ENCODE results near the gene LECT2. TPM values are rescaled to one million over a fixed set of nuclear protein-coding genes. Genes with fewer than 3 reads are reported as not detected.

Gene LECT2
- total and polyA plus RNA-seq, 2 experiments from 2014 or later: 0.45 TPM; not detected in 1

DNA sequence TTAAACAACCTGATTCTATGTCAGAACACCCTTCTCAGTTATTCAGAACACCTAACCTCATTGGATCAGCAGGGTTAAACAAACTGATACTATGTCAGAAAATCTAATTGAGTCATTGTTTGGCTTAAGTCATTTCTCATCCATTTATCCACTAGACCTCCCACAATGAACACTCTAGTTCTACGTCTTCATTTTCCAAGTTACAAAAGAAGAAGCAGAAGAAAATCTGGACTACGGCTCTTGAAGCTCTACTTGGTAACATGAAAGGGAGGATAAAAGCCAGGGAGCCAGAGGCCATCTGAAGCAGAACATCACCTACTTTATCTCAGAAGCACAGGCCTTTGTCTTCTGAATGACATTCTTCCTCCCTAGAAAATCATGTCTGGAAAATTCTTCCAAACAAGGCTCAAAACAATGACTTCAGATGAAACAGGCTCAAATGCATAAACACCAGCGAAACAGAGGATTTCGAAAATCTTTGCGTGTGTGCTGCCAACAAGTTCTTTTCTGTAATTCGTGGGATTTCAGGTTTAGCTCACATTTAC lies 38.6 kb upstream of the LECT2 start:
- H3K4me3 Mint-ChIP-seq: no peak overlapping the region
- no peaks in the 10 kb centered on the region; the same call in 2 of the 3 replicates for H3K9me3 Mint-ChIP-seq
- H3K27me3 Mint-ChIP-seq (ENCODE audit: insufficient read depth, low read depth, poor library complexity): peaks cover 1% of the 10 kb centered on the region
- no peak for ATAC-seq
- Histone ChIP-seq H3K4me3 (no peak overlapping the region), H3F3A (replicated peaks; ENCODE audit: low read depth) (no peaks in the 10 kb centered on the region), H2AFZ (peak overlapping the region; percentile 52; the same call in 1 of the 2 replicates), H3K36me3 (ENCODE audit: insufficient read depth) (no peaks in the 10 kb centered on the region), H4K20me1 (replicated peaks; ENCODE audit: insufficient read depth) (0 out of 2 replicates have a peak, but pooled peaks cover 3% of the 10 kb centered on the region), H3K27ac (ENCODE audit: low read depth) (no peak overlapping the region), H3K4me1 (ENCODE audit: insufficient read depth) (no peaks in the 10 kb centered on the region), H3K9me2 (ENCODE audit: insufficient read depth) (no peaks in the 10 kb centered on the region), H3K27me3 (ENCODE audit: insufficient read depth) (no peaks in the 10 kb centered on the region), H3K79me2 (replicated peaks; ENCODE audit: insufficient read depth) (no peaks in the 10 kb centered on the region), H3K4me2 (no peak overlapping the region)
- TF ChIP-seq ZNF331 (CRISPR knock-in tag; IDR thresholded peaks at IDR 0.05; ENCODE audit: low read depth) (no peak), STAT1 (IDR thresholded peaks at IDR 0.05; ENCODE audit: unreplicated experiment) (no peak), EZH2 (IDR thresholded peaks at IDR 0.05; ENCODE audit: low read depth, unreplicated experiment) (no peak), NANOG (IDR thresholded peaks at IDR 0.05; ENCODE audit: borderline replicate concordance) (no peak), JUNB (IDR thresholded peaks at IDR 0.05; ENCODE audit: unreplicated experiment) (no peak), EZH2phosphoT487 (IDR thresholded peaks at IDR 0.05; ENCODE audit: unreplicated experiment) (no peak), ZNF114 (CRISPR knock-in tag; IDR thresholded peaks at IDR 0.05) (no peak), CREB1 (CRISPR knock-in tag; IDR thresholded peaks at IDR 0.05; ENCODE audit: low read depth) (no peak), POLR2AphosphoS5 (IDR thresholded peaks at IDR 0.05; ENCODE audit: low read depth) (no peak)
- TF ChIP-seq, protein P1, sequence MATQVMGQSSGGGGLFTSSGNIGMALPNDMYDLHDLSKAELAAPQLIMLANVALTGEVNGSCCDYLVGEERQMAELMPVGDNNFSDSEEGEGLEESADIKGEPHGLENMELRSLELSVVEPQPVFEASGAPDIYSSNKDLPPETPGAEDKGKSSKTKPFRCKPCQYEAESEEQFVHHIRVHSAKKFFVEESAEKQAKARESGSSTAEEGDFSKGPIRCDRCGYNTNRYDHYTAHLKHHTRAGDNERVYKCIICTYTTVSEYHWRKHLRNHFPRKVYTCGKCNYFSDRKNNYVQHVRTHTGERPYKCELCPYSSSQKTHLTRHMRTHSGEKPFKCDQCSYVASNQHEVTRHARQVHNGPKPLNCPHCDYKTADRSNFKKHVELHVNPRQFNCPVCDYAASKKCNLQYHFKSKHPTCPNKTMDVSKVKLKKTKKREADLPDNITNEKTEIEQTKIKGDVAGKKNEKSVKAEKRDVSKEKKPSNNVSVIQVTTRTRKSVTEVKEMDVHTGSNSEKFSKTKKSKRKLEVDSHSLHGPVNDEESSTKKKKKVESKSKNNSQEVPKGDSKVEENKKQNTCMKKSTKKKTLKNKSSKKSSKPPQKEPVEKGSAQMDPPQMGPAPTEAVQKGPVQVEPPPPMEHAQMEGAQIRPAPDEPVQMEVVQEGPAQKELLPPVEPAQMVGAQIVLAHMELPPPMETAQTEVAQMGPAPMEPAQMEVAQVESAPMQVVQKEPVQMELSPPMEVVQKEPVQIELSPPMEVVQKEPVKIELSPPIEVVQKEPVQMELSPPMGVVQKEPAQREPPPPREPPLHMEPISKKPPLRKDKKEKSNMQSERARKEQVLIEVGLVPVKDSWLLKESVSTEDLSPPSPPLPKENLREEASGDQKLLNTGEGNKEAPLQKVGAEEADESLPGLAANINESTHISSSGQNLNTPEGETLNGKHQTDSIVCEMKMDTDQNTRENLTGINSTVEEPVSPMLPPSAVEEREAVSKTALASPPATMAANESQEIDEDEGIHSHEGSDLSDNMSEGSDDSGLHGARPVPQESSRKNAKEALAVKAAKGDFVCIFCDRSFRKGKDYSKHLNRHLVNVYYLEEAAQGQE (IDR thresholded peaks at IDR 0.05; ENCODE audit: unreplicated experiment): no peak
- TF ChIP-seq, protein P2, sequence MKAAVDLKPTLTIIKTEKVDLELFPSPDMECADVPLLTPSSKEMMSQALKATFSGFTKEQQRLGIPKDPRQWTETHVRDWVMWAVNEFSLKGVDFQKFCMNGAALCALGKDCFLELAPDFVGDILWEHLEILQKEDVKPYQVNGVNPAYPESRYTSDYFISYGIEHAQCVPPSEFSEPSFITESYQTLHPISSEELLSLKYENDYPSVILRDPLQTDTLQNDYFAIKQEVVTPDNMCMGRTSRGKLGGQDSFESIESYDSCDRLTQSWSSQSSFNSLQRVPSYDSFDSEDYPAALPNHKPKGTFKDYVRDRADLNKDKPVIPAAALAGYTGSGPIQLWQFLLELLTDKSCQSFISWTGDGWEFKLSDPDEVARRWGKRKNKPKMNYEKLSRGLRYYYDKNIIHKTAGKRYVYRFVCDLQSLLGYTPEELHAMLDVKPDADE (IDR thresholded peaks at IDR 0.05): no peak
- TF ChIP-seq, protein P3, sequence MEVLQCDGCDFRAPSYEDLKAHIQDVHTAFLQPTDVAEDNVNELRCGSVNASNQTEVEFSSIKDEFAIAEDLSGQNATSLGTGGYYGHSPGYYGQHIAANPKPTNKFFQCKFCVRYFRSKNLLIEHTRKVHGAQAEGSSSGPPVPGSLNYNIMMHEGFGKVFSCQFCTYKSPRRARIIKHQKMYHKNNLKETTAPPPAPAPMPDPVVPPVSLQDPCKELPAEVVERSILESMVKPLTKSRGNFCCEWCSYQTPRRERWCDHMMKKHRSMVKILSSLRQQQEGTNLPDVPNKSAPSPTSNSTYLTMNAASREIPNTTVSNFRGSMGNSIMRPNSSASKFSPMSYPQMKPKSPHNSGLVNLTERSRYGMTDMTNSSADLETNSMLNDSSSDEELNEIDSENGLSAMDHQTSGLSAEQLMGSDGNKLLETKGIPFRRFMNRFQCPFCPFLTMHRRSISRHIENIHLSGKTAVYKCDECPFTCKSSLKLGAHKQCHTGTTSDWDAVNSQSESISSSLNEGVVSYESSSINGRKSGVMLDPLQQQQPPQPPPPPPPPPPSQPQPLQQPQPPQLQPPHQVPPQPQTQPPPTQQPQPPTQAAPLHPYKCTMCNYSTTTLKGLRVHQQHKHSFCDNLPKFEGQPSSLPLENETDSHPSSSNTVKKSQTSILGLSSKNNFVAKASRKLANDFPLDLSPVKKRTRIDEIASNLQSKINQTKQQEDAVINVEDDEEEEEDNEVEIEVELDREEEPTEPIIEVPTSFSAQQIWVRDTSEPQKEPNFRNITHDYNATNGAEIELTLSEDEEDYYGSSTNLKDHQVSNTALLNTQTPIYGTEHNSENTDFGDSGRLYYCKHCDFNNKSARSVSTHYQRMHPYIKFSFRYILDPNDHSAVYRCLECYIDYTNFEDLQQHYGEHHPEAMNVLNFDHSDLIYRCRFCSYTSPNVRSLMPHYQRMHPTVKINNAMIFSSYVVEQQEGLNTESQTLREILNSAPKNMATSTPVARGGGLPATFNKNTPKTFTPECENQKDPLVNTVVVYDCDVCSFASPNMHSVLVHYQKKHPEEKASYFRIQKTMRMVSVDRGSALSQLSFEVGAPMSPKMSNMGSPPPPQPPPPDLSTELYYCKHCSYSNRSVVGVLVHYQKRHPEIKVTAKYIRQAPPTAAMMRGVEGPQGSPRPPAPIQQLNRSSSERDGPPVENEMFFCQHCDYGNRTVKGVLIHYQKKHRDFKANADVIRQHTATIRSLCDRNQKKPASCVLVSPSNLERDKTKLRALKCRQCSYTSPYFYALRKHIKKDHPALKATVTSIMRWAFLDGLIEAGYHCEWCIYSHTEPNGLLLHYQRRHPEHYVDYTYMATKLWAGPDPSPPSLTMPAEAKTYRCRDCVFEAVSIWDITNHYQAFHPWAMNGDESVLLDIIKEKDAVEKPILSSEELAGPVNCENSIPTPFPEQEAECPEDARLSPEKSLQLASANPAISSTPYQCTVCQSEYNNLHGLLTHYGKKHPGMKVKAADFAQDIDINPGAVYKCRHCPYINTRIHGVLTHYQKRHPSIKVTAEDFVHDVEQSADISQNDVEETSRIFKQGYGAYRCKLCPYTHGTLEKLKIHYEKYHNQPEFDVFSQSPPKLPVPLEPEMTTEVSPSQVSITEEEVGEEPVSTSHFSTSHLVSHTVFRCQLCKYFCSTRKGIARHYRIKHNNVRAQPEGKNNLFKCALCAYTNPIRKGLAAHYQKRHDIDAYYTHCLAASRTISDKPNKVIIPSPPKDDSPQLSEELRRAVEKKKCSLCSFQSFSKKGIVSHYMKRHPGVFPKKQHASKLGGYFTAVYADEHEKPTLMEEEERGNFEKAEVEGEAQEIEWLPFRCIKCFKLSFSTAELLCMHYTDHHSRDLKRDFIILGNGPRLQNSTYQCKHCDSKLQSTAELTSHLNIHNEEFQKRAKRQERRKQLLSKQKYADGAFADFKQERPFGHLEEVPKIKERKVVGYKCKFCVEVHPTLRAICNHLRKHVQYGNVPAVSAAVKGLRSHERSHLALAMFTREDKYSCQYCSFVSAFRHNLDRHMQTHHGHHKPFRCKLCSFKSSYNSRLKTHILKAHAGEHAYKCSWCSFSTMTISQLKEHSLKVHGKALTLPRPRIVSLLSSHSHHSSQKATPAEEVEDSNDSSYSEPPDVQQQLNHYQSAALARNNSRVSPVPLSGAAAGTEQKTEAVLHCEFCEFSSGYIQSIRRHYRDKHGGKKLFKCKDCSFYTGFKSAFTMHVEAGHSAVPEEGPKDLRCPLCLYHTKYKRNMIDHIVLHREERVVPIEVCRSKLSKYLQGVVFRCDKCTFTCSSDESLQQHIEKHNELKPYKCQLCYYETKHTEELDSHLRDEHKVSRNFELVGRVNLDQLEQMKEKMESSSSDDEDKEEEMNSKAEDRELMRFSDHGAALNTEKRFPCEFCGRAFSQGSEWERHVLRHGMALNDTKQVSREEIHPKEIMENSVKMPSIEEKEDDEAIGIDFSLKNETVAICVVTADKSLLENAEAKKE (CRISPR knock-in tag; IDR thresholded peaks at IDR 0.05): no peak
- TF ChIP-seq, protein P4, sequence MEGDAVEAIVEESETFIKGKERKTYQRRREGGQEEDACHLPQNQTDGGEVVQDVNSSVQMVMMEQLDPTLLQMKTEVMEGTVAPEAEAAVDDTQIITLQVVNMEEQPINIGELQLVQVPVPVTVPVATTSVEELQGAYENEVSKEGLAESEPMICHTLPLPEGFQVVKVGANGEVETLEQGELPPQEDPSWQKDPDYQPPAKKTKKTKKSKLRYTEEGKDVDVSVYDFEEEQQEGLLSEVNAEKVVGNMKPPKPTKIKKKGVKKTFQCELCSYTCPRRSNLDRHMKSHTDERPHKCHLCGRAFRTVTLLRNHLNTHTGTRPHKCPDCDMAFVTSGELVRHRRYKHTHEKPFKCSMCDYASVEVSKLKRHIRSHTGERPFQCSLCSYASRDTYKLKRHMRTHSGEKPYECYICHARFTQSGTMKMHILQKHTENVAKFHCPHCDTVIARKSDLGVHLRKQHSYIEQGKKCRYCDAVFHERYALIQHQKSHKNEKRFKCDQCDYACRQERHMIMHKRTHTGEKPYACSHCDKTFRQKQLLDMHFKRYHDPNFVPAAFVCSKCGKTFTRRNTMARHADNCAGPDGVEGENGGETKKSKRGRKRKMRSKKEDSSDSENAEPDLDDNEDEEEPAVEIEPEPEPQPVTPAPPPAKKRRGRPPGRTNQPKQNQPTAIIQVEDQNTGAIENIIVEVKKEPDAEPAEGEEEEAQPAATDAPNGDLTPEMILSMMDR (conservative IDR thresholded peaks at IDR 0.05; ENCODE audit: low read depth in 2 of 2): no peak
- DNase-seq (ENCODE audit: low spot score): no peak
- H3K27ac Mint-ChIP-seq: no peak overlapping the region
- H3K36me3 Mint-ChIP-seq (ENCODE audit: low read depth): no peaks in the 10 kb centered on the region
- peaks cover 2% of the 10 kb centered on the region; the same call in 1 of the 3 replicates for H3K4me1 Mint-ChIP-seq
